ENCODE results near the gene FAM136A.
"Not testable (repeated sequence)": the region's sequence is repeated elsewhere in the genome, so short reads cannot be mapped to it uniquely, and the experiment has no call there.

Gene FAM136A

GRCh38 chr2:70314640-70315039, 12.8 kb upstream of the FAM136A start:
- no peaks in the 10 kb centered on the region for H3K9me3 Mint-ChIP-seq
- H3K4me3 Mint-ChIP-seq, result no peak overlapping the region
- no peaks in the 10 kb centered on the region for H3K36me3 Mint-ChIP-seq (ENCODE audit: low read depth)
- H3K27me3 Mint-ChIP-seq, result peaks cover 5% of the 10 kb centered on the region
- H3K27ac Mint-ChIP-seq, result no peak overlapping the region
- H3K4me1 Mint-ChIP-seq (ENCODE audit: low read depth), result no peaks in the 10 kb centered on the region

- H3K27me3 Mint-ChIP-seq, result peaks cover 5% of the 10 kb centered on the region
Observed at GRCh38 chr2:70312560-70312959, 10.7 kb upstream of the FAM136A start.

GRCh38 chr2:70310899-70311298, 9.0 kb upstream of the FAM136A start:
- Mint-ChIP-seq H3K27ac (no peak overlapping the region), H3K4me1 (ENCODE audit: low read depth) (no peaks in the 10 kb centered on the region), H3K27me3 (peaks cover 5% of the 10 kb centered on the region), H3K4me3 (no peak overlapping the region), H3K9me3 (no peaks in the 10 kb centered on the region), H3K36me3 (ENCODE audit: low read depth) (no peaks in the 10 kb centered on the region)

More at GRCh38 chr2:70312560-70312959, 10.7 kb upstream of the FAM136A start:
- Mint-ChIP-seq H3K4me3 (no peak overlapping the region), H3K27ac (no peak overlapping the region), H3K4me1 (ENCODE audit: low read depth) (no peaks in the 10 kb centered on the region), H3K36me3 (ENCODE audit: low read depth) (no peaks in the 10 kb centered on the region), H3K9me3 (no peaks in the 10 kb centered on the region)

- no peaks in the 10 kb centered on the region for H3K9me3 Mint-ChIP-seq
- no peaks in the 10 kb centered on the region for H3K27me3 Mint-ChIP-seq
- H3K4me1 Mint-ChIP-seq (ENCODE audit: low read depth), result peaks cover 22% of the 10 kb centered on the region
- peaks cover 8% of the 10 kb centered on the region for H3K36me3 Mint-ChIP-seq (ENCODE audit: low read depth)
- no peak overlapping the region for H3K4me3 Mint-ChIP-seq
- H3K27ac Mint-ChIP-seq, result no peak overlapping the region
Observed at GRCh38 chr2:70305531-70305930, 3.7 kb upstream of the FAM136A start.

- no peak overlapping the region for H3K27ac Mint-ChIP-seq
- peaks cover 13% of the 10 kb centered on the region for H3K36me3 Mint-ChIP-seq (ENCODE audit: low read depth)
- peaks cover 29% of the 10 kb centered on the region for H3K4me1 Mint-ChIP-seq (ENCODE audit: low read depth)
- no peaks in the 10 kb centered on the region for H3K27me3 Mint-ChIP-seq
- H3K4me3 Mint-ChIP-seq, result no peak overlapping the region
- H3K9me3 Mint-ChIP-seq, result no peaks in the 10 kb centered on the region
Observed at GRCh38 chr2:70304498-70304897, 2.6 kb upstream of the FAM136A start.

GRCh38 chr2:70303186-70303585, 1.3 kb upstream of the FAM136A start:
- H3K27me3 Mint-ChIP-seq, result no peaks in the 10 kb centered on the region
- peaks cover 24% of the 10 kb centered on the region for H3K36me3 Mint-ChIP-seq (ENCODE audit: low read depth)
- no peak overlapping the region for H3K27ac Mint-ChIP-seq
- H3K4me3 Mint-ChIP-seq, result no peak overlapping the region
- peaks cover 40% of the 10 kb centered on the region for H3K4me1 Mint-ChIP-seq (ENCODE audit: low read depth)
- H3K9me3 Mint-ChIP-seq, result no peaks in the 10 kb centered on the region

- H3K4me1 Mint-ChIP-seq (ENCODE audit: low read depth), result peaks cover 45% of the 10 kb centered on the region
- H3K27me3 Mint-ChIP-seq, H3K9me3 Mint-ChIP-seq, H3K27ac Mint-ChIP-seq: not testable (repeated sequence)
- peak overlapping the region; percentile 94 for H3K4me3 Mint-ChIP-seq
- H3K36me3 Mint-ChIP-seq (ENCODE audit: low read depth), result peaks cover 32% of the 10 kb centered on the region
Observed at GRCh38 chr2:70302195-70302546, 304 bp upstream of the FAM136A start.

- peaks cover 42% of the 10 kb centered on the region for H3K36me3 Mint-ChIP-seq (ENCODE audit: low read depth)
- peak overlapping the region; percentile 97 for H3K27ac Mint-ChIP-seq
- peaks cover 55% of the 10 kb centered on the region for H3K4me1 Mint-ChIP-seq (ENCODE audit: low read depth)
- no peaks in the 10 kb centered on the region for H3K27me3 Mint-ChIP-seq
- no peaks in the 10 kb centered on the region for H3K9me3 Mint-ChIP-seq
- peak overlapping the region; percentile 94 for H3K4me3 Mint-ChIP-seq
Observed at GRCh38 chr2:70300771-70301343, 1.0 kb downstream of the FAM136A start.

- not testable (repeated sequence) for H3K9me3 Mint-ChIP-seq, H3K27ac Mint-ChIP-seq, H3K27me3 Mint-ChIP-seq, H3K4me3 Mint-ChIP-seq
- Mint-ChIP-seq H3K4me1 (ENCODE audit: low read depth) (peaks cover 53% of the 10 kb centered on the region), H3K36me3 (ENCODE audit: low read depth) (peaks cover 47% of the 10 kb centered on the region)
Observed at GRCh38 chr2:70297828-70298227, 4.0 kb downstream of the FAM136A start.

- H3K27me3 Mint-ChIP-seq, result no peaks in the 10 kb centered on the region
- peaks cover 48% of the 10 kb centered on the region for H3K4me1 Mint-ChIP-seq (ENCODE audit: low read depth)
- no peak overlapping the region for H3K4me3 Mint-ChIP-seq
- H3K9me3 Mint-ChIP-seq, result no peaks in the 10 kb centered on the region
- peaks cover 87% of the 10 kb centered on the region for H3K36me3 Mint-ChIP-seq (ENCODE audit: low read depth)
- peak overlapping the region; percentile 2 for H3K27ac Mint-ChIP-seq
Observed at GRCh38 chr2:70283500-70284191, 18.2 kb downstream of the FAM136A start.

- Mint-ChIP-seq H3K27ac (peak overlapping the region; percentile 9), H3K27me3 (no peaks in the 10 kb centered on the region), H3K9me3 (no peaks in the 10 kb centered on the region), H3K4me1 (ENCODE audit: low read depth) (peaks cover 40% of the 10 kb centered on the region), H3K4me3 (no peak overlapping the region), H3K36me3 (ENCODE audit: low read depth) (peaks cover 81% of the 10 kb centered on the region)
Observed at GRCh38 chr2:70282439-70282838, 19.4 kb downstream of the FAM136A start.

GRCh38 chr2:70280242-70280798, 21.5 kb downstream of the FAM136A start:
- Mint-ChIP-seq H3K36me3 (ENCODE audit: low read depth) (peaks cover 70% of the 10 kb centered on the region), H3K27me3 (no peaks in the 10 kb centered on the region)

GRCh38 chr2:70270323-70270722, 31.5 kb downstream of the FAM136A start:
- Mint-ChIP-seq H3K4me1 (ENCODE audit: low read depth) (no peaks in the 10 kb centered on the region), H3K27me3 (no peaks in the 10 kb centered on the region), H3K36me3 (ENCODE audit: low read depth) (peaks cover 29% of the 10 kb centered on the region), H3K27ac (no peak overlapping the region), H3K4me3 (no peak overlapping the region), H3K9me3 (no peaks in the 10 kb centered on the region)

More at GRCh38 chr2:70280242-70280798, 21.5 kb downstream of the FAM136A start:
- H3K4me1 Mint-ChIP-seq (ENCODE audit: low read depth), result peaks cover 19% of the 10 kb centered on the region
- no peak overlapping the region for H3K27ac Mint-ChIP-seq
- H3K4me3 Mint-ChIP-seq, result no peak overlapping the region
- H3K9me3 Mint-ChIP-seq, result no peaks in the 10 kb centered on the region

- not testable (repeated sequence) for H3K4me1 Mint-ChIP-seq (ENCODE audit: low read depth); H3K27me3 Mint-ChIP-seq; H3K9me3 Mint-ChIP-seq; H3K4me3 Mint-ChIP-seq; H3K27ac Mint-ChIP-seq
- peaks cover 25% of the 10 kb centered on the region for H3K36me3 Mint-ChIP-seq (ENCODE audit: low read depth)
Observed at GRCh38 chr2:70269422-70270302, 32.2 kb downstream of the FAM136A start.

- not testable (repeated sequence) for H3K27ac Mint-ChIP-seq; H3K4me1 Mint-ChIP-seq (ENCODE audit: low read depth); H3K4me3 Mint-ChIP-seq; H3K9me3 Mint-ChIP-seq; H3K27me3 Mint-ChIP-seq
- H3K36me3 Mint-ChIP-seq (ENCODE audit: low read depth), result peaks cover 22% of the 10 kb centered on the region
Observed at GRCh38 chr2:70266925-70267324, 34.9 kb downstream of the FAM136A start.
